Mesenchymal stem cell (in vitro differentiated cells and primary cell): ENCODE measurements around the gene BACE2.

Experiments
- DNase-seq: peaks from one replicate; pipeline ENCODE4 v3.0.0-alpha.2; 2013
- H2AFZ ChIP-seq: one replicate; pipeline ENCODE4 v1.6.1; 2013; ENCODE audit warnings: low read depth, mild to moderate bottlenecking, control low read depth, inconsistent platforms, low read length, moderate library complexity
- H2AK5ac ChIP-seq: 2 replicates; pipeline ENCODE4 v1.6.1; 2013; ENCODE audit warnings: low read length, moderate library complexity, mild to moderate bottlenecking, inconsistent platforms; ENCODE audit not compliant: severe bottlenecking
- H2BK120ac ChIP-seq: one replicate; pipeline ENCODE4 v1.6.1; 2013; ENCODE audit warnings: low read depth, mild to moderate bottlenecking, inconsistent platforms, low read length, moderate library complexity
- H2BK12ac ChIP-seq, 2 experiments: one replicate each; pipeline ENCODE4 v1.6.1; 2013; ENCODE audit warnings: inconsistent platforms in 2 of 2, low read length in 2 of 2, mild to moderate bottlenecking in 2 of 2, moderate library complexity in 2 of 2, control low read depth in 1 of 2
- H2BK15ac ChIP-seq: one replicate; pipeline ENCODE4 v1.6.1; 2013; ENCODE audit warnings: mild to moderate bottlenecking, low read depth, inconsistent platforms; ENCODE audit not compliant: poor library complexity, severe bottlenecking
- H2BK5ac ChIP-seq: 2 replicates; pipeline ENCODE4 v1.6.1; 2013; ENCODE audit warnings: low read depth, mild to moderate bottlenecking, low read length, control low read depth, inconsistent platforms; ENCODE audit not compliant: poor library complexity, severe bottlenecking
- H3K14ac ChIP-seq, 2 experiments: one replicate each; pipeline ENCODE4 v1.6.1; 2013; ENCODE audit warnings: inconsistent platforms in 2 of 2, low read length in 2 of 2, control low read depth in 1 of 2, mild to moderate bottlenecking in 1 of 2, moderate library complexity in 1 of 2
- H3K18ac ChIP-seq, 2 experiments: one replicate each; pipeline ENCODE4 v1.6.1; 2013; ENCODE audit warnings: inconsistent platforms in 2 of 2, low read length in 2 of 2, control low read depth in 1 of 2, low read depth in 1 of 2, mild to moderate bottlenecking in 1 of 2
- H3K23ac ChIP-seq, 2 experiments: one replicate each; pipeline ENCODE4 v1.6.1; 2013; ENCODE audit warnings: inconsistent platforms in 2 of 2, low read length in 2 of 2, mild to moderate bottlenecking in 2 of 2, moderate library complexity in 2 of 2, control low read depth in 1 of 2
- H3K27ac ChIP-seq: 2 replicates; pipeline ENCODE4 v1.5.1; 2013; ENCODE audit warnings: mild to moderate bottlenecking, moderate library complexity, low read length, control low read depth, inconsistent platforms; ENCODE audit not compliant: poor library complexity, severe bottlenecking
- H3K27me3 ChIP-seq, 2 experiments: 2 replicates each; pipeline versions ENCODE4 v1.6.1 to v1.7.0; 2013; ENCODE audit warnings: low read length in 2 of 2, mild to moderate bottlenecking in 2 of 2, moderate library complexity in 2 of 2, control low read depth in 1 of 2, inconsistent platforms in 1 of 2; ENCODE audit not compliant: control insufficient read depth in 1 of 2, insufficient read depth in 1 of 2
- H3K36me3 ChIP-seq, 2 experiments: 2 replicates each; pipeline versions ENCODE4 v1.6.1 to v1.7.0; 2013; ENCODE audit warnings: low read length in 2 of 2, control low read depth in 1 of 2, inconsistent platforms in 1 of 2, low read depth in 1 of 2, mild to moderate bottlenecking in 1 of 2; ENCODE audit not compliant: insufficient read depth in 2 of 2, control insufficient read depth in 1 of 2
- H3K4ac ChIP-seq, 2 experiments: one replicate each; pipeline ENCODE4 v1.6.1; 2013; ENCODE audit warnings: inconsistent platforms in 2 of 2, low read length in 2 of 2, mild to moderate bottlenecking in 2 of 2, moderate library complexity in 2 of 2, control low read depth in 1 of 2, low read depth in 1 of 2
- H3K4me1 ChIP-seq: 2 replicates; pipeline ENCODE4 v1.6.1; 2013; ENCODE audit warnings: low read depth, low read length, control low read depth; ENCODE audit not compliant: control insufficient read depth, insufficient read depth
- H3K4me2 ChIP-seq: 2 replicates; pipeline ENCODE4 v1.6.1; 2013; ENCODE audit warnings: low read length, mild to moderate bottlenecking, inconsistent platforms; ENCODE audit not compliant: poor library complexity, severe bottlenecking
- H3K4me3 ChIP-seq, 2 experiments: 2 replicates each; pipeline versions ENCODE4 v1.5.1 to v1.7.0; 2013; ENCODE audit warnings: low read length in 2 of 2, mild to moderate bottlenecking in 2 of 2, control low read depth in 1 of 2, low read depth in 1 of 2; ENCODE audit not compliant: insufficient read depth in 1 of 2
- H3K79me1 ChIP-seq: replicated peaks from 2 replicates; pipeline ENCODE4 v1.6.1; 2013; ENCODE audit warnings: mild to moderate bottlenecking, control low read depth, low read length, inconsistent platforms; ENCODE audit not compliant: poor library complexity, severe bottlenecking
- H3K9ac ChIP-seq: 2 replicates; pipeline ENCODE4 v1.7.0; 2013; ENCODE audit warnings: mild to moderate bottlenecking, low read length, moderate library complexity
- H3K9me3 ChIP-seq: 2 replicates; pipeline ENCODE4 v1.7.0; 2013; ENCODE audit warnings: mild to moderate bottlenecking, low read length; ENCODE audit not compliant: control insufficient read depth
- H4K8ac ChIP-seq: one replicate; pipeline ENCODE4 v1.6.1; 2013; ENCODE audit warnings: inconsistent platforms, mild to moderate bottlenecking, low read length, moderate library complexity
- H4K91ac ChIP-seq: one replicate; pipeline ENCODE4 v1.6.1; 2013; ENCODE audit warnings: mild to moderate bottlenecking, low read length, inconsistent platforms
- WGBS: methylation state at CpG from one replicate; pipeline ENCODE4 v1.1.7; 2013; ENCODE audit warnings: mixed read lengths; 5-methylcytosine and 5-hydroxymethylcytosine counted together

The BACE2 gene

GRCh38 chr21:41319273-41319672 lies 151.3 kb downstream of the BACE2 start:
- Histone ChIP-seq H3K79me1 (no peaks in the 10 kb centered on the region), H4K8ac (no peak overlapping the region), H3K27me3 (peaks cover 44 to 67% of the 10 kb centered on the region in 2 experiments), H3K23ac (no peak overlapping the region), H3K14ac (no peak overlapping the region), H2BK15ac (no peak overlapping the region), H2BK5ac (no peak overlapping the region), H3K4me1 (peaks cover 4% of the 10 kb centered on the region), H3K27ac (no peak overlapping the region), H3K9ac (no peak overlapping the region), H3K4me2 (no peak overlapping the region), H3K36me3 (no peaks in the 10 kb centered on the region), H2BK120ac (no peak overlapping the region), H3K9me3 (no peaks in the 10 kb centered on the region), H2AK5ac (no peak overlapping the region), H2BK12ac (no peak overlapping the region), H4K91ac (no peak overlapping the region), H3K18ac (no peak overlapping the region), H3K4ac (no peak overlapping the region), H2AFZ (no peak overlapping the region), H3K4me3 (no peak overlapping the region)
- no peak for DNase-seq
- WGBS, result 64% methylated on average over 7 of the region's 7 CpGs

- Histone ChIP-seq H3K27me3 (peaks cover 30 to 48% of the 10 kb centered on the region in 2 experiments), H3K4me2 (no peak overlapping the region), H3K79me1 (no peaks in the 10 kb centered on the region), H3K4ac (no peak overlapping the region), H3K9ac (no peak overlapping the region), H3K14ac (no peak overlapping the region), H3K4me1 (peaks cover 4% of the 10 kb centered on the region), H3K4me3 (no peak overlapping the region), H3K23ac (no peak overlapping the region), H2BK15ac (no peak overlapping the region), H2BK5ac (no peak overlapping the region), H3K27ac (no peak overlapping the region), H2BK120ac (no peak overlapping the region), H3K9me3 (no peaks in the 10 kb centered on the region), H2BK12ac (no peak overlapping the region), H3K36me3 (no peaks in the 10 kb centered on the region), H2AK5ac (no peak overlapping the region), H2AFZ (no peak overlapping the region), H4K91ac (no peak overlapping the region), H3K18ac (no peak overlapping the region), H4K8ac (no peak overlapping the region)
- WGBS, result 85% methylated on average over 13 of the region's 20 CpGs
- DNase-seq, result no peak
Measured at GRCh38 chr21:41321211-41321907, 153.4 kb downstream of the BACE2 start.

GRCh38 chr21:41321908-41322495 lies 154.0 kb downstream of the BACE2 start:
- H3K18ac ChIP-seq, result no peak overlapping the region

GRCh38 chr21:41322496-41323382 lies 154.8 kb downstream of the BACE2 start:
- no peak overlapping the region for H4K8ac ChIP-seq
- no peak overlapping the region for H2BK12ac ChIP-seq
- no peak overlapping the region for H3K4me3 ChIP-seq
- no peak overlapping the region for H3K27ac ChIP-seq
- H3K79me1 ChIP-seq, result no peaks in the 10 kb centered on the region
- H3K14ac ChIP-seq, result no peak overlapping the region
- H3K9ac ChIP-seq, result no peak overlapping the region
- H2AK5ac ChIP-seq, result no peak overlapping the region
- no peaks in the 10 kb centered on the region for H3K4me1 ChIP-seq
- H3K4me2 ChIP-seq, result no peak overlapping the region
- no peak overlapping the region for H2BK15ac ChIP-seq
- peaks cover 20 to 35% of the 10 kb centered on the region in 2 experiments for H3K27me3 ChIP-seq
- H2AFZ ChIP-seq, result no peak overlapping the region
- no peak overlapping the region for H3K4ac ChIP-seq
- no peaks in the 10 kb centered on the region for H3K36me3 ChIP-seq
- no peak overlapping the region for H3K23ac ChIP-seq
- DNase-seq, result no peak
- WGBS, result 80% methylated on average over 23 of the region's 23 CpGs
- H2BK5ac ChIP-seq, result no peak overlapping the region
- no peak overlapping the region for H3K18ac ChIP-seq
- H4K91ac ChIP-seq, result no peak overlapping the region
- no peaks in the 10 kb centered on the region for H3K9me3 ChIP-seq
- no peak overlapping the region for H2BK120ac ChIP-seq

More at GRCh38 chr21:41321908-41322495, 154.0 kb downstream of the BACE2 start:
- Histone ChIP-seq H2BK120ac (no peak overlapping the region), H2BK12ac (no peak overlapping the region), H3K27ac (no peak overlapping the region), H2BK5ac (no peak overlapping the region), H3K4me3 (no peak overlapping the region), H2AK5ac (no peak overlapping the region), H2AFZ (no peak overlapping the region), H3K4me1 (no peaks in the 10 kb centered on the region), H3K4me2 (no peak overlapping the region), H3K9ac (no peak overlapping the region), H3K79me1 (no peaks in the 10 kb centered on the region), H2BK15ac (no peak overlapping the region), H4K8ac (no peak overlapping the region), H3K36me3 (no peaks in the 10 kb centered on the region), H3K14ac (no peak overlapping the region), H4K91ac (no peak overlapping the region), H3K27me3 (peaks cover 26 to 42% of the 10 kb centered on the region in 2 experiments), H3K4ac (no peak overlapping the region), H3K23ac (no peak overlapping the region), H3K9me3 (no peaks in the 10 kb centered on the region)
- 75% methylated on average over 7 of the region's 7 CpGs for WGBS
- no peak for DNase-seq
